Ishikawa (cell line): Measurements from ENCODE around the gene SERGEF.

Experiments
- CEBPB ChIP-seq: IDR thresholded peaks from 2 replicates; pipeline ENCODE4 v1.6.1; 2012
- CREB1 ChIP-seq: IDR thresholded peaks from 2 replicates; pipeline ENCODE4 v1.6.1; 2012; ENCODE audit warnings: low read depth
- EGR1 ChIP-seq: IDR thresholded peaks from 2 replicates; pipeline ENCODE4 v1.6.1; 2012
- EP300 ChIP-seq: IDR thresholded peaks from 2 replicates; pipeline ENCODE4 v1.6.1; 2012; ENCODE audit warnings: borderline replicate concordance
- FOXM1 ChIP-seq: IDR thresholded peaks from 2 replicates; pipeline ENCODE4 v1.6.1; 2012; ENCODE audit warnings: low read depth, borderline replicate concordance
- NFIC ChIP-seq: IDR thresholded peaks from 2 replicates; pipeline ENCODE4 v1.6.1; 2012
- RAD21 ChIP-seq: IDR thresholded peaks from 2 replicates; pipeline ENCODE4 v1.6.1; 2012; ENCODE audit warnings: low read depth
- REST ChIP-seq: IDR thresholded peaks from 2 replicates; pipeline ENCODE4 v1.6.1; 2012; ENCODE audit warnings: low read depth, mild to moderate bottlenecking
- TAF1 ChIP-seq: IDR thresholded peaks from 2 replicates; pipeline ENCODE4 v1.6.1; 2012; ENCODE audit warnings: low read depth, mild to moderate bottlenecking
- TCF12 ChIP-seq: IDR thresholded peaks from 2 replicates; pipeline ENCODE4 v1.6.1; 2012; ENCODE audit warnings: low read depth
- TEAD4 ChIP-seq: IDR thresholded peaks from 2 replicates; pipeline ENCODE4 v1.6.1; 2012
- USF1 ChIP-seq: IDR thresholded peaks from 2 replicates; pipeline ENCODE4 v1.6.1; 2012
- YY1 ChIP-seq: IDR thresholded peaks from 2 replicates; pipeline ENCODE4 v1.6.1; 2012; ENCODE audit warnings: low read depth
- ZBTB7A ChIP-seq: IDR thresholded peaks from 2 replicates; pipeline ENCODE4 v1.6.1; 2012; ENCODE audit warnings: low read depth
- TF ChIP-seq, protein P1 (sequence below): IDR thresholded peaks from 2 replicates; pipeline ENCODE4 v1.6.1; 2012

The SERGEF gene

DNA sequence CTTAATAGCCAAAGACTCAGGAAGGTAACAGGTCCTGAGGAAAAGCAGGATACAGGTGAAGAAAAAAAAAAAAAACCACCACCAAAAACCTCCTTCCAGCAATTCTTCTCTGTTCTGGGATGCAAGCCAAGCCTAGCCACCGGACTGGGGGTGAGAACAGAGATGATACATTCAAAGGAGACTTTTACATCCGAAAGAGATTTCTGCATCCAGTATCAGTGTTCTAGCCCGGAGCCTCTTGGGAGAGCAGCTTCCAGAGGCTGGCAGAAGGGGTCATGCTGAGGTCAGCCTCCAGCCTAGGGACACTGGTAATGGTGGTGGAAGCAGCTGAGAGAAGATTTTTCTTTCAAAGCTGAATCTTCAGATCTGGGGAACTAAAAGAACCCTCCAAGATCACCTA is 202.1 kb downstream of the SERGEF start:
- TF ChIP-seq EGR1 (no peak), TAF1 (no peak), FOXM1 (no peak), CREB1 (no peak), ZBTB7A (no peak), TEAD4 (no peak), CEBPB (no peak), EP300 (no peak), RAD21 (no peak), YY1 (no peak), TCF12 (no peak), USF1 (no peak), REST (no peak), NFIC (no peak)
- TF ChIP-seq, protein P1, sequence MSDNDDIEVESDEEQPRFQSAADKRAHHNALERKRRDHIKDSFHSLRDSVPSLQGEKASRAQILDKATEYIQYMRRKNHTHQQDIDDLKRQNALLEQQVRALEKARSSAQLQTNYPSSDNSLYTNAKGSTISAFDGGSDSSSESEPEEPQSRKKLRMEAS = no peak

- TF ChIP-seq RAD21 = no peak
- no peak for TF ChIP-seq CREB1
- TF ChIP-seq NFIC = no peak
- no peak for TF ChIP-seq EGR1
- no peak for TF ChIP-seq ZBTB7A
- TF ChIP-seq EP300 = no peak
- no peak for TF ChIP-seq TEAD4
- no peak for TF ChIP-seq YY1
- TF ChIP-seq USF1 = no peak
- no peak for TF ChIP-seq TCF12
- TF ChIP-seq TAF1 = no peak
- TF ChIP-seq, protein P1 = no peak
- no peak for TF ChIP-seq REST
- no peak for TF ChIP-seq FOXM1
- TF ChIP-seq CEBPB = no peak
Observed at GRCh38 chr11:17810041-17810440, 202.8 kb downstream of the SERGEF start.

GRCh38 chr11:17807034-17807433 is 205.8 kb downstream of the SERGEF start:
- TF ChIP-seq TCF12 (no peak), RAD21 (no peak), NFIC (no peak), YY1 (no peak), ZBTB7A (no peak), USF1 (no peak), TEAD4 (no peak), EGR1 (no peak), CEBPB (no peak), CREB1 (no peak), TAF1 (no peak), EP300 (no peak), REST (no peak), FOXM1 (no peak)
- TF ChIP-seq, protein P1 = no peak

DNA sequence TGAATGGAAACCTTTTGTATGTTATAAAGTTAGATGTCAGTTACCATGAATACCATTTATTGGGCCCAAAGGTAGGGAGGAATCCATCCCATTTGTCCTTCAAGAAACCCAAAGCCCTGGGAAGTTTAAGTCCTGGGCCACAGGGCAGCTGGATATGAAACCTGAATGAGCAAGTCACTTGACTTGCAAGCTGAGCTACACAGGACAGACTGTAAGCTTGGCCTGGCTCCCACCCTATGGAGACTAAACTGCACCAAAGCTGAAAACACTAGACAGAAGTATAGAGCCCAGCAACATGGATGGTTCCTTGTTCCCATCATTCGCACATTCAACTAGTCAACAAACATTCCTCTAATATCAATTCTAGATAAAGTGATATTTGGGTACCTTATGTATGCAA is 207.0 kb downstream of the SERGEF start:
- TF ChIP-seq TAF1 (no peak), CREB1 (no peak), ZBTB7A (no peak), TCF12 (no peak), TEAD4 (no peak), YY1 (no peak), CEBPB (no peak), EGR1 (no peak), NFIC (no peak), RAD21 (no peak), USF1 (no peak), EP300 (no peak), REST (no peak), FOXM1 (no peak)
- TF ChIP-seq, protein P1 = no peak
